Osteocyte (in vitro differentiated cells): ENCODE measurements around the gene GSAP. TPM values are rescaled to one million over a fixed set of nuclear protein-coding genes. Genes with fewer than 3 reads are reported as not detected.
"Not testable (repeated sequence)": the region's sequence is repeated elsewhere in the genome, so short reads cannot be mapped to it uniquely, and the experiment has no call there.

Source experiments
- DNase-seq: peaks from one replicate; pipeline ENCODE4 v3.0.0; 2021; ENCODE audit warnings: mixed read lengths; ENCODE audit not compliant: unreplicated experiment; ENCODE audit errors: extremely low spot score
- H3K27ac Mint-ChIP-seq: one replicate; pipeline ENCODE4 v1.8.0; 2021; ENCODE audit warnings: mild to moderate bottlenecking, mixed read lengths; ENCODE audit not compliant: unreplicated experiment
- H3K27me3 Mint-ChIP-seq: one replicate; pipeline ENCODE4 v1.8.0; 2021; ENCODE audit warnings: mixed read lengths; ENCODE audit not compliant: unreplicated experiment
- H3K36me3 Mint-ChIP-seq: one replicate; pipeline ENCODE4 v1.8.0; 2021; ENCODE audit warnings: mixed read lengths; ENCODE audit not compliant: unreplicated experiment
- H3K4me1 Mint-ChIP-seq: one replicate; pipeline ENCODE4 v1.8.0; 2021; ENCODE audit warnings: mixed read lengths; ENCODE audit not compliant: unreplicated experiment
- H3K4me3 Mint-ChIP-seq: one replicate; pipeline ENCODE4 v1.8.0; 2021; ENCODE audit warnings: mild to moderate bottlenecking, moderate library complexity, mixed read lengths; ENCODE audit not compliant: unreplicated experiment
- H3K9me3 Mint-ChIP-seq: one replicate; pipeline ENCODE4 v1.8.0; 2021; ENCODE audit warnings: mixed read lengths; ENCODE audit not compliant: unreplicated experiment
- CTCF ChIP-seq: fragments of 200-600 bp; sonication (generic); IDR thresholded peaks from 2 replicates; pipeline ENCODE4 v1.5.0; 2021; ENCODE audit warnings: antibody characterized with exemption, mild to moderate bottlenecking, moderate library complexity
- total RNA-seq: library from RNA; stranded (reverse); gene quantifications from 2 replicates; pipeline ENCODE4 v1.2.1, GENCODE V29; 2021

GSAP gene
- total RNA-seq, 1 donor from 2014 or later = 0.83 TPM

DNA sequence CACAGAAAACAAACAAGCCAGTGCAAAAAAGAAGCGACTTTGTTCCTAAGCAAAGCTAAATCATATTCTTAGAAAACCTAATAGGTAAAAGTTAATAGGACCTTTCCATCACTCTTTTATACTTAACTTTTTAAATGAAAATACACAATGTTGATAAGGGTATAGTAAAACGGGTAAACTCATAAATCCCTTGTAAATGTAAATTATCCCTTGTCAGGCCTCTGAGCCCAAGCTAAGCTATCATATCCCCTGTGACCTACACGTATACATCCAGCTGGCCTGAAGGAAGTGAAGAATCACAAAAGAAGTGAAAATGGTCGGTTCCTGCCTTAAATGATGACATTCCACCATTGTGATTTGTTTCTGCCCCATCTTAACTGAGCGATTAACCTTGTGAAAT, 76.4 kb downstream of the GSAP start:
- Mint-ChIP-seq H3K36me3 (no peaks in the 10 kb centered on the region), H3K4me1 (no peaks in the 10 kb centered on the region), H3K27ac (no peak overlapping the region)

DNA sequence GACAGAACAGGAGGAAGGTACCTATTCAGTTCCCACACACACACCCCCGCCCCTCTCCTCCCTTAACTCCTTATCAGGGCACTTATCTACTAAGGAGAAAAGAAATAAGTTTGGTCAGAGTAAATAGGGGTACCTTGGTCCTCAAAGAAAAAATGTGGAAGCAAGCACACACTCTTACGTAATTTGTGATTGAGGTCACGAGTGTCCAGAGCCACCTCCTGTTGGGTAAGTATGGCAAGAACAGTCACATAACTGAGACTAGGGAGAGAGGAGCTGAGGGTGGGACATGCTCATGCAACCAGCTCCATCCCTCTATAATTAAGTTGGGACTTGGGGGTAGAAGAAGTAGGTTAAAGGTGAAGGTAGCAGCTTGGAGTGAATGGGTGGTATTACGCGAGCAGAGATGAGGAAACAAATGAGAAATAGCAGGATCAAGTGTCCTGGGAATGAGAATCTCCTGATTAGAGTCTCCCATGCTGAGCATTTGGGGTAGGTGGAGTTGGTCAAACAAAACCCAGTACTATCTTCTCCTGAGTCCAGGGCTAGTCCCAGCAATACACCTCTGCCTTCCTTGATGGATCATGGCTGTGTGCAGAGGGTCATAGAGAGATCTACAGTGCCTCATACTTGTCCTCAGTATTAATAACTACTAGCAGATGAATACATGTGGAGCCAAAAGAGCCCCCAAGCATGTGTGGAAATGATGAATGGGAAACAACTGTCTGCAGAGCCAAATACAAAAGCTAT, 77.1 kb downstream of the GSAP start:
- Mint-ChIP-seq H3K36me3 (no peaks in the 10 kb centered on the region), H3K27me3 (no peaks in the 10 kb centered on the region), H3K27ac (no peak overlapping the region), H3K4me3 (no peak overlapping the region), H3K4me1 (no peaks in the 10 kb centered on the region), H3K9me3 (no peaks in the 10 kb centered on the region)
- no peak for DNase-seq
- no peak for TF ChIP-seq CTCF

More for the DNA sequence above, 76.4 kb downstream of the GSAP start:
- no peaks in the 10 kb centered on the region for H3K9me3 Mint-ChIP-seq
- TF ChIP-seq CTCF = no peak
- no peak overlapping the region for H3K4me3 Mint-ChIP-seq
- no peak for DNase-seq
- H3K27me3 Mint-ChIP-seq = no peaks in the 10 kb centered on the region

- no peak overlapping the region for H3K27ac Mint-ChIP-seq
- H3K4me1 Mint-ChIP-seq = no peaks in the 10 kb centered on the region
- H3K4me3 Mint-ChIP-seq = no peak overlapping the region
These were observed 77.9 kb downstream of the GSAP start for GRCh38 chr7:77338260-77338659.

GRCh38 chr7:77337456-77337990, 78.6 kb downstream of the GSAP start:
- Mint-ChIP-seq H3K27me3 (no peaks in the 10 kb centered on the region), H3K4me3 (no peak overlapping the region), H3K36me3 (no peaks in the 10 kb centered on the region), H3K4me1 (no peaks in the 10 kb centered on the region), H3K9me3 (no peaks in the 10 kb centered on the region), H3K27ac (no peak overlapping the region)
- no peak for TF ChIP-seq CTCF
- DNase-seq = no peak

More at GRCh38 chr7:77338260-77338659, 77.9 kb downstream of the GSAP start:
- Mint-ChIP-seq H3K9me3 (no peaks in the 10 kb centered on the region), H3K27me3 (no peaks in the 10 kb centered on the region), H3K36me3 (no peaks in the 10 kb centered on the region)
- no peak for DNase-seq
- no peak for TF ChIP-seq CTCF

DNA sequence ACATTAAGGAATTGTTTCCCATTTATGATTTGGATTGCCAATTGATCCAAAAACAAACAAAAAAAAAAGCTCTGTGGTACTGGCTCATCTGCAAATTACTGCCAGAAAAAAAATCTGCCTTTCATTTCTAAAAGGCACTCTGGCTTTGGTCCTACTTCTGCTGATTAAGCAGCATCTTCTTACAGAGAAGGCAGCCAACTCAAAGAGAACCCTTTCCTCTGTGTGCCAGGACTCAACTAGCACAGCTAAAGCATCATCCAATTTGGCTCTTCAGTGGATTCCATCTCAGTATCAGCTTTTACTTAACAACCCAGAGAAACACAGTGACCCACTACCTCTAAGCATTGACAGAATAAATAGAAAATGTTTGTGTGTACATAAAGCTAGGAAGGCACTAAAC, 80.6 kb downstream of the GSAP start:
- no peaks in the 10 kb centered on the region for H3K36me3 Mint-ChIP-seq
- DNase-seq = no peak
- no peak overlapping the region for H3K27ac Mint-ChIP-seq
- no peaks in the 10 kb centered on the region for H3K9me3 Mint-ChIP-seq
- H3K27me3 Mint-ChIP-seq = no peaks in the 10 kb centered on the region
- no peak for TF ChIP-seq CTCF
- H3K4me3 Mint-ChIP-seq = no peak overlapping the region
- H3K4me1 Mint-ChIP-seq = peaks cover 5% of the 10 kb centered on the region

GRCh38 chr7:77334039-77334438, 82.1 kb downstream of the GSAP start:
- H3K36me3 Mint-ChIP-seq, H3K27me3 Mint-ChIP-seq, H3K9me3 Mint-ChIP-seq, H3K27ac Mint-ChIP-seq, DNase-seq, H3K4me3 Mint-ChIP-seq, H3K4me1 Mint-ChIP-seq: not testable (repeated sequence)
